H9 (cell line): ENCODE results near the gene TRNP1. TPM values are rescaled to one million over a fixed set of nuclear protein-coding genes. Genes with fewer than 3 reads are reported as not detected.
A peak's percentile ranks its signal among the peaks of the same experiment; 100 is the strongest.

Experiments used
- DNase-seq: peaks from one replicate; pipeline ENCODE4 v3.0.0-alpha.2; 2017
- H2AFZ ChIP-seq: one replicate; pipeline ENCODE4 v1.6.1; 2013; ENCODE audit warnings: mild to moderate bottlenecking, low read length, control low read depth, moderate library complexity
- H2AK5ac ChIP-seq: 2 replicates; pipeline ENCODE4 v1.6.1; 2013; ENCODE audit warnings: low read length, control low read depth, mixed read lengths; ENCODE audit not compliant: insufficient read length
- H2BK120ac ChIP-seq: one replicate; pipeline ENCODE4 v1.6.1; 2013; ENCODE audit warnings: low read depth, mild to moderate bottlenecking, low read length, control low read depth, inconsistent platforms; ENCODE audit not compliant: poor library complexity, severe bottlenecking
- H2BK12ac ChIP-seq: 2 replicates; pipeline ENCODE4 v1.6.1; 2013; ENCODE audit warnings: low read length, control low read depth, mixed read lengths, low read depth; ENCODE audit not compliant: insufficient read length
- H2BK15ac ChIP-seq: 2 replicates; pipeline ENCODE4 v1.6.1; 2013; ENCODE audit warnings: low read depth, low read length, control low read depth
- H2BK20ac ChIP-seq: one replicate; pipeline ENCODE4 v1.6.1; 2013; ENCODE audit warnings: low read depth, mild to moderate bottlenecking, low read length, control low read depth, inconsistent platforms; ENCODE audit not compliant: poor library complexity, severe bottlenecking
- H2BK5ac ChIP-seq: 2 replicates; pipeline ENCODE4 v1.6.1; 2013; ENCODE audit warnings: low read length, control low read depth, mixed read lengths; ENCODE audit not compliant: insufficient read length
- H3K14ac ChIP-seq: 2 replicates; pipeline ENCODE4 v1.6.1; 2013; ENCODE audit warnings: low read length, control low read depth; ENCODE audit not compliant: insufficient read depth
- H3K18ac ChIP-seq: 2 replicates; pipeline ENCODE4 v1.6.1; 2013; ENCODE audit warnings: low read depth, mild to moderate bottlenecking, mixed read lengths, low read length, control low read depth; ENCODE audit not compliant: insufficient read length
- H3K23ac ChIP-seq: 2 replicates; pipeline ENCODE4 v1.6.1; 2013; ENCODE audit warnings: low read length, control low read depth, mixed read lengths, low read depth; ENCODE audit not compliant: insufficient read length
- H3K23me2 ChIP-seq: 2 replicates; pipeline ENCODE4 v1.6.1; 2013; ENCODE audit warnings: low read depth, mild to moderate bottlenecking, mixed read lengths, low read length, control low read depth; ENCODE audit not compliant: insufficient read length, poor library complexity, severe bottlenecking
- H3K27ac ChIP-seq: 2 replicates; pipeline ENCODE4 v1.5.1; 2013; ENCODE audit warnings: low read length, control low read depth, mixed read lengths, low read depth; ENCODE audit not compliant: insufficient read length
- H3K27me3 ChIP-seq: 2 replicates; pipeline ENCODE4 v1.6.1; 2013; ENCODE audit warnings: low read length, control low read depth, inconsistent platforms; ENCODE audit not compliant: insufficient read depth
- H3K4ac ChIP-seq: 2 replicates; pipeline ENCODE4 v1.6.1; 2013; ENCODE audit warnings: low read depth, mild to moderate bottlenecking, control low read depth, inconsistent platforms, low read length, moderate library complexity
- H3K4me1 ChIP-seq: 2 replicates; pipeline ENCODE4 v1.6.1; 2013; ENCODE audit warnings: low read length, control low read depth, inconsistent platforms; ENCODE audit not compliant: insufficient read depth
- H3K4me2 ChIP-seq: 2 replicates; pipeline ENCODE4 v1.6.1; 2013; ENCODE audit warnings: low read length, control low read depth, mixed read lengths; ENCODE audit not compliant: insufficient read length, insufficient read depth
- H3K56ac ChIP-seq: 2 replicates; pipeline ENCODE4 v1.6.1; 2013; ENCODE audit warnings: low read depth, mild to moderate bottlenecking, mixed read lengths, low read length, control low read depth; ENCODE audit not compliant: insufficient read length
- H3K79me1 ChIP-seq: 2 replicates; pipeline ENCODE4 v1.6.1; 2013; ENCODE audit warnings: low read depth, mild to moderate bottlenecking, moderate library complexity, low read length, control low read depth, inconsistent platforms; ENCODE audit not compliant: insufficient read depth, poor library complexity, severe bottlenecking
- H3K79me2 ChIP-seq: 2 replicates; pipeline ENCODE4 v1.6.1; 2013; ENCODE audit warnings: low read length, control low read depth, inconsistent platforms; ENCODE audit not compliant: insufficient read depth
- H3K9ac ChIP-seq: 2 replicates; pipeline ENCODE4 v1.6.1; 2013; ENCODE audit warnings: low read length, control low read depth, mixed read lengths; ENCODE audit not compliant: insufficient read length; ENCODE audit errors: extremely low read depth
- H3K9me3 ChIP-seq: one replicate; pipeline ENCODE4 v1.6.1; 2013; ENCODE audit warnings: low read depth, low read length, inconsistent platforms; ENCODE audit not compliant: control insufficient read depth
- H3T11ph ChIP-seq: one replicate; pipeline ENCODE4 v1.6.1; 2013; ENCODE audit warnings: mild to moderate bottlenecking, low read length, control low read depth, inconsistent platforms
- H4K20me1 ChIP-seq: one replicate; pipeline ENCODE4 v1.6.1; 2013; ENCODE audit not compliant: control insufficient read depth, insufficient read length, insufficient read depth
- H4K5ac ChIP-seq: 2 replicates; pipeline ENCODE4 v1.6.1; 2013; ENCODE audit warnings: low read depth, mild to moderate bottlenecking, mixed read lengths, low read length, control low read depth; ENCODE audit not compliant: insufficient read length
- H4K8ac ChIP-seq: replicated peaks from 2 replicates; pipeline ENCODE4 v1.6.1; 2013; ENCODE audit warnings: low read length, control low read depth, mixed read lengths, low read depth; ENCODE audit not compliant: insufficient read length
- H4K91ac ChIP-seq: 2 replicates; pipeline ENCODE4 v1.6.1; 2013; ENCODE audit warnings: low read depth, mild to moderate bottlenecking, moderate library complexity, mixed read lengths, low read length, control low read depth; ENCODE audit not compliant: insufficient read length
- H3K27ac Mint-ChIP-seq, 3 experiments: 2 replicates in 2 of 3; 3 replicates in 1 of 3; pipeline ENCODE4 v1.8.0; 2020 to 2021; ENCODE audit warnings: mixed read lengths in 3 of 3, mild to moderate bottlenecking in 1 of 3, moderate library complexity in 1 of 3
- H3K27me3 Mint-ChIP-seq: 2 replicates; pipeline ENCODE4 v1.8.0; 2021; ENCODE audit warnings: low read depth, mild to moderate bottlenecking, moderate library complexity, mixed read lengths
- H3K36me3 Mint-ChIP-seq, 3 experiments: 2 replicates in 2 of 3; 3 replicates in 1 of 3; pipeline ENCODE4 v1.8.0; 2020 to 2021; ENCODE audit warnings: low read depth in 3 of 3, mixed read lengths in 3 of 3; ENCODE audit not compliant: insufficient read depth in 1 of 3
- H3K4me1 Mint-ChIP-seq, 2 experiments: 2 replicates each; pipeline ENCODE4 v1.8.0; 2020; ENCODE audit warnings: mixed read lengths in 2 of 2
- H3K4me3 Mint-ChIP-seq, 2 experiments: 2 replicates in 1 of 2; 3 replicates in 1 of 2; pipeline ENCODE4 v1.8.0; 2020 to 2021; ENCODE audit warnings: mild to moderate bottlenecking in 2 of 2, mixed read lengths in 2 of 2, moderate library complexity in 1 of 2
- H3K9me3 Mint-ChIP-seq, 2 experiments: 2 replicates in 1 of 2; 3 replicates in 1 of 2; pipeline ENCODE4 v1.8.0; 2020; ENCODE audit warnings: mild to moderate bottlenecking in 2 of 2, mixed read lengths in 2 of 2, moderate library complexity in 1 of 2
- CTCF ChIP-seq: fragments of 200-600 bp; sonication (generic); conservative IDR thresholded peaks from 3 replicates; pipeline ENCODE4 v1.8.0; 2021; ENCODE audit warnings: antibody characterized with exemption, mild to moderate bottlenecking
- WGBS: extraction: QIAGEN DNeasy Blood & Tissue Kit; methylation state at CpG from one replicate; pipeline ENCODE4 v1.1.7; 2013; ENCODE audit warnings: missing lambda C conversion rate, low lambda C conversion rate, mixed read lengths; ENCODE audit not compliant: insufficient read length; ENCODE audit errors: extremely low coverage; 5-methylcytosine and 5-hydroxymethylcytosine counted together
- total RNA-seq: library from RNA; stranded (reverse); gene quantifications from 2 replicates; pipeline ENCODE4 v1.2.1, GENCODE V29; 2021

Gene TRNP1
- total RNA-seq, 1 experiment from 2014 or later = 39.0 TPM

DNA sequence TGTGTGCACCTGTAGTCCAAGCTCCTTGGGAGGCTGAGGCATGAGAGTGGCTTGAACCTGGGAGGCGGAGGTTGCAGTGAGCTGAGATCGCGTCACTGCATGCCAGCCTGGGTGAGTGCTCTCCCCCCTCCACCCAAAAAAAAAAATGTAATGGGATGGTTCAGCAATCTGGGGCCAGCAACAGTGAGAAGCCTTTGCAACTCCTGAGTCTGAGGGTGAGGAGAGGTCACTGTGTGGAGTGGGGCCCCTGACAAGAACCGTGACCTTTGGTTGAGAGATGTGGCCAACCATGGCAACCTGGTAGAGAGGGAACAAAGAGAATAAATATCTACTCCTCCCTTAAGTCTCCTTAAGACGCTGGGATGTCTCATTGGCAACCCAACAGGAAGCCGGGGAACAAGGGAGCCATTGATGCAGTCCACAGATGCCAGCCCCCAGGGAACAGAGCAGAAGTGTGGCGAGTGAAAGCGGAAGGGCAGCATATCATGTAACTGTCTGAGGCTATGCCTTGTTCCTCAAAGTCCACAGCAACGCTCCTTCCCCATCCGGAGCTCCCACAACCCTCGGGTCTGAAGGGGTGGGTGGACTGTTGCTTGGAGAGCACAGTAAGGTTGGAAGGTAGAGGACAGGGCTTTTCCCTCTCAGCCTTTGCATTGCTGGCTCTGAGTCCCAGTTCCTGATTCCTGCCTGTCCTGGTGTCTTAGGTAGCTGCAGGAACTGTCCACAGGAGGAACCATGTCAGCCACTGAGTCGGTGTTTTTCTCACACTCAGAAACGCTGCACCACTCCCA, 8.3 kb downstream of the TRNP1 start:
- H3K9me3 ChIP-seq = no peaks in the 10 kb centered on the region
- Mint-ChIP-seq H3K36me3 (peaks cover 27 to 66% (median 55%) of the 10 kb centered on the region in 3 experiments; a peak in 6 of 7 replicates), H3K4me3 (no peak overlapping the region), H3K9me3 (no peaks in the 10 kb centered on the region), H3K27ac (peak overlapping the region; percentile 87 to 99 (median 93); a peak in 6 of 7 replicates), H3K27me3 (no peaks in the 10 kb centered on the region; the same call in 1 of the 2 replicates), H3K4me1 (peaks cover 79 to 84% of the 10 kb centered on the region in 2 experiments)
- H3K56ac ChIP-seq = no peak overlapping the region
- no peak overlapping the region for H2BK5ac ChIP-seq
- no peaks in the 10 kb centered on the region for H3K27me3 ChIP-seq
- H2AFZ ChIP-seq = no peak overlapping the region
- no peak overlapping the region for H3K27ac ChIP-seq
- H4K5ac ChIP-seq = no peak overlapping the region
- no peak overlapping the region for H3K4ac ChIP-seq
- no peak overlapping the region for H2BK12ac ChIP-seq
- H3K23me2 ChIP-seq = peaks cover 6% of the 10 kb centered on the region
- no peak overlapping the region for H3K18ac ChIP-seq
- no peak for TF ChIP-seq CTCF
- H4K8ac ChIP-seq = no peak overlapping the region
- no peak overlapping the region for H2BK15ac ChIP-seq
- H3K9ac ChIP-seq = no peak overlapping the region
- H3K14ac ChIP-seq = no peak overlapping the region; the same call in 1 of the 2 replicates
- no peaks in the 10 kb centered on the region for H3K79me1 ChIP-seq
- no CpG with 5 or more reads among the region's 13 CpGs for WGBS
- no peak overlapping the region for H4K91ac ChIP-seq
- H2AK5ac ChIP-seq = no peak overlapping the region
- H3K23ac ChIP-seq = no peak overlapping the region
- H2BK20ac ChIP-seq = no peak overlapping the region
- H4K20me1 ChIP-seq = no peaks in the 10 kb centered on the region
- peaks cover 30% of the 10 kb centered on the region for H3K4me1 ChIP-seq
- no peak overlapping the region for H3T11ph ChIP-seq
- H2BK120ac ChIP-seq = no peak overlapping the region
- DNase-seq = peak; percentile 53
- no peak overlapping the region for H3K4me2 ChIP-seq
- H3K79me2 ChIP-seq = peaks cover 2% of the 10 kb centered on the region; the same call in 1 of the 2 replicates
